Measurements from ENCODE around the gene AADACL2.

DNA sequence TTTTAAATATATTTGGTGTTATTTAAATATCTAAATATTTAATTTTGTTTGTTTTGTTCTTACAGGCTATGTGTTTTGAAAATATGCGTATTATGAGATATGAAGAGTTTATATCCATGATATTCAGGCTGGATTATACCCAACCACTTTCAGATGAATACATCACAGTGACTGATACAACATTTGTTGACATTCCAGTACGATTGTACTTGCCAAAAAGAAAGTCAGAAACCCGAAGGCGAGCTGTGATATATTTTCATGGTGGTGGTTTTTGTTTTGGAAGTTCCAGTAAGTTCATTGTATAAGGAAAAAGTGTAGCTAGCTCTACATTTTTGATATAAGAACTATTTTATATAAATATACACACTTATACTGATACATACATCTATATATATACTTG, 6.9 kb downstream of the AADACL2 start:
- TF ChIP-seq POLR2A (IDR thresholded peaks at IDR 0.05) (no peak), CTCF (IDR thresholded peaks at IDR 0.05) (no peak)

All from body of pancreas (tissue), 4 donors.